HG02870 (cell line): Measurements from ENCODE around the gene DHX40.
"Not testable (repeated sequence)": the region's sequence is repeated elsewhere in the genome, so short reads cannot be mapped to it uniquely, and the experiment has no call there.

Source experiments
- ATAC-seq: cut with Tn5 transposase; IDR thresholded peaks from one replicate; pipeline ENCODE4 v1.9.1; 2021; ENCODE audit warnings: mild to moderate bottlenecking, moderate library complexity; ENCODE audit not compliant: unreplicated experiment

Gene DHX40

GRCh38 chr17:59626756-59627155 is 61.3 kb downstream of the DHX40 start:
- ATAC-seq: no peak

GRCh38 chr17:59627274-59627673 is 61.9 kb downstream of the DHX40 start:
- no peak for ATAC-seq

- no peak for ATAC-seq
These were observed 62.4 kb downstream of the DHX40 start for GRCh38 chr17:59627770-59628171.

- ATAC-seq: no peak
These were observed 63.8 kb downstream of the DHX40 start for GRCh38 chr17:59629174-59629573.

GRCh38 chr17:59631276-59631675 is 65.9 kb downstream of the DHX40 start:
- no peak for ATAC-seq

- ATAC-seq: no peak
These were observed 67.0 kb downstream of the DHX40 start for GRCh38 chr17:59632398-59632797.

- ATAC-seq: no peak
These were observed 68.4 kb downstream of the DHX40 start for GRCh38 chr17:59633658-59634359.

GRCh38 chr17:59634632-59635541 is 69.5 kb downstream of the DHX40 start:
- ATAC-seq: no peak

GRCh38 chr17:59637611-59638310 is 72.4 kb downstream of the DHX40 start:
- ATAC-seq: no peak

- ATAC-seq: no peak
These were observed 73.1 kb downstream of the DHX40 start for GRCh38 chr17:59638553-59638952.

GRCh38 chr17:59641799-59642484 is 76.5 kb downstream of the DHX40 start:
- peak; percentile 83 for ATAC-seq

- ATAC-seq: no peak
These were observed 77.2 kb downstream of the DHX40 start for GRCh38 chr17:59642565-59642964.

GRCh38 chr17:59643159-59644140 is 78.0 kb downstream of the DHX40 start:
- ATAC-seq: no peak

- no peak for ATAC-seq
These were observed 81.9 kb downstream of the DHX40 start for GRCh38 chr17:59647288-59647687.

- no peak for ATAC-seq
These were observed 84.5 kb downstream of the DHX40 start for GRCh38 chr17:59649886-59650285.

GRCh38 chr17:59650642-59651041 is 85.2 kb downstream of the DHX40 start:
- no peak for ATAC-seq

- ATAC-seq: no peak
These were observed 85.9 kb downstream of the DHX40 start for GRCh38 chr17:59651346-59651745.

- ATAC-seq: no peak
These were observed 86.7 kb downstream of the DHX40 start for GRCh38 chr17:59652119-59652518.

- not testable (repeated sequence) for ATAC-seq
These were observed 91.2 kb downstream of the DHX40 start for GRCh38 chr17:59656624-59657023.
